HG03558 (cell line): ENCODE results near the gene SORL1-AS1.

Experiments
- ATAC-seq: cut with Tn5 transposase; IDR thresholded peaks from one replicate; pipeline ENCODE4 v1.9.1; 2021; ENCODE audit warnings: moderate number of reproducible peaks; ENCODE audit not compliant: unreplicated experiment; ENCODE audit errors: extremely low read depth

Gene SORL1-AS1

DNA sequence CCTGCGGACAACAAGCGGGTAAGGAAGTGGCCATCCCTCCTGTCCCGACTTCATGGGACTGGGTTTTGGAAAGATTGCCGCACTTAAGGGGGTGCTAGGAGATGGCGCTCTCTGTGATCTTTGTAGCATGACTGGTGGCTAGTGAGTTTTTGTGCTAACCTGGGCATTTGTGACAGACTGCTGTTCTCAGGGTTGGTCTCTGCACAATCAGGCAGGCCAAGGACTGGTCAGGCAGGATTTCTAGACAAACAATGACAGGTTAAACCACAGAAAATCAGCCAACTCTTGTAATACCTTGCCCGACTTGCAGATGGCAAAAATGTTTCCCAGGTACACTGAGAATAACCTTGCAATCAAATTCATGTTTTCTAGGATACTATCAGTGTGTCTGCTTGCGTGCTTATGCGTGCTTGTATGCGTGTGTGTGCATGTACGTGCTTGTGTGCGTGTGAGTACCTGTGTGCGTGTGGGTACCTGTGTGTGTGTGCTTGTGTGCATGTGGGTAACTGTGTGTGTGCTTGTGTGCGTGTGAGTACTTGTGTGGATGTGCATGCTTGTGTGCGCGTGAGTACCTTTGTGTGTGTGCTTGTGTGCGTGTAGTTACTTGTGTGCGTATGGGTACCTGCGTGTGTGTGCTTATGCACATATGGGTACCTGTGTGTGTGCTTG lies 25.6 kb upstream of the SORL1-AS1 start:
- ATAC-seq: no peak

- no peak for ATAC-seq
Observed at GRCh38 chr11:121476379-121477032, 23.7 kb upstream of the SORL1-AS1 start.

DNA sequence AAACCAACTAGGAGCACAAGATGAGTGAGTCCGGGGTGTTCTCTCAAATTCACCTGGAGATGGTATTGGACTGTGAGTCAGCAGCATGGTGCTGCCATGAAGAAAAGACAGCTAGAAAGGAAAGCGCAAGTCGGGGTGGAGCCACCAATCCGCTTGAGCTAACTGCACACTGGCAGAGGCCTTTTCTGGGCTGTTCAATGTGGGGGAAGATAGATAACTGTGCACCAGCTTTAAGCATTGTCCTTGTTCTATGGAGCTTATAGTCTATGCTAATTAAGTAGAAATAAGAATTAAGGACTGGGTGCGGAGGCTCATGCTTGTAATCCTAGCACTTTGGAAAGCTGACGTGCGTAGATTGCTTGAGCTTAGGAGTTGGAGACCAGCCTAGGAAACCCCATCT lies 21.9 kb upstream of the SORL1-AS1 start:
- no peak for ATAC-seq

GRCh38 chr11:121473064-121473777 lies 20.5 kb upstream of the SORL1-AS1 start:
- no peak for ATAC-seq

- ATAC-seq: no peak
Observed at GRCh38 chr11:121472312-121472711, 19.5 kb upstream of the SORL1-AS1 start.

DNA sequence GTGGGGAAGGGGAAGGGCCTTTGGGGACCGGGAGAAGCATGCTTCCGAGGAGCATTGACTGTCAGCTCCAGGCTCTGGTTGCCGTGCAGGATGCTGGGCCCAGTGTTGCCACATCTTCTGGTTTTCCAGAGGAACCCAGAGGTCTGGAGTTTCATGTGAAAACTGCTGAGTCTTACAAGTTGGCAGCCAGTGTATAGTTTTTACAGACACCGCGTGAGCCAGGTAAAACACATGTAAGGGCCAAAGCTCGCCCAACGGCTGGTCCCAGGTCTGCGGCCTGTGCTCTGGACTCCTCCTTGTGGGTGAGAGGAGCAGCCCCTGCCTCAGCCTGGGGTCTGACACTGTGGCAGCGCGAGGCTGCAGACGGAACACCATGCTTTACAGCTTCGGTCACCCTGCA lies 18.4 kb upstream of the SORL1-AS1 start:
- no peak for ATAC-seq

- ATAC-seq: no peak
Observed at GRCh38 chr11:121469910-121470309, 17.1 kb upstream of the SORL1-AS1 start.

DNA sequence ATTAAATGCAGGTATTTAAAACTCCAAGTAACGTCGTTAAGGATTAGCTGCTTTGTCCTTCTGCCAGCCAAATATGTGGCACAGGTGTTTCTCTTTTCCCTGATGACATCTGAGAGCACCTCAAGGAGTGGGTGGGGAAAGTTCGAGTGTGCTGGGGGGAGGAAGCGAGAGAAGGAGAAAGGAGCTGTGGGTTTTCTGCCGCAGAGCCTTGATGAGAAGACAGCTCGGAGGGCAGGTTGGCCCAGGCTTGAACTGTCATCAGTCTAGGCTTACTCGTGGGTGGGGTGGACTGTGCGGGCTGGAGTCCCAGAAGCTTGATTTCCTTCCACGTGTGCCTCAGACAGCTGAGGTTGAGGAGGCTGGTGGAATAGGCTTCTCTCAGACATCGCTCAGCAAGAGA lies 15.2 kb upstream of the SORL1-AS1 start:
- peak; percentile 47 for ATAC-seq

DNA sequence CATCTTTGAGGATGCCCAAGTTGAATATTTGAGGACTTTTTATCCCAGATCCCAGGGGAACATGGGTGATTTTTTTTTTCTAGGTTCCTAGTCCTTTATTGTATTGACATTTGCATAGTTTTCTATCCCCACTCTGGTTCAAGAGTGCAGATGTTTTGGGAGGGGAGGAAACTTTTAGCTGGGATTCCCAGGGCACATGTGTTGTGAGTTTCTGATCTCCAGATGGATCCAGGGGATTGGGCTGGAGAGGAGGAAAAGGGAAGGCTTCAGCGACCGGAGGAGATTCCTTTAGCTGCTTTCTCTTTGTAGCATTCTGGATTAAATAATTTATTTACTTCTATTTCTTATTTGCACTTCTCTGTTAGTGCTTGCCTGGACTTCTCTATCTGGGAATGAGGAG lies 14.7 kb upstream of the SORL1-AS1 start:
- ATAC-seq: no peak

DNA sequence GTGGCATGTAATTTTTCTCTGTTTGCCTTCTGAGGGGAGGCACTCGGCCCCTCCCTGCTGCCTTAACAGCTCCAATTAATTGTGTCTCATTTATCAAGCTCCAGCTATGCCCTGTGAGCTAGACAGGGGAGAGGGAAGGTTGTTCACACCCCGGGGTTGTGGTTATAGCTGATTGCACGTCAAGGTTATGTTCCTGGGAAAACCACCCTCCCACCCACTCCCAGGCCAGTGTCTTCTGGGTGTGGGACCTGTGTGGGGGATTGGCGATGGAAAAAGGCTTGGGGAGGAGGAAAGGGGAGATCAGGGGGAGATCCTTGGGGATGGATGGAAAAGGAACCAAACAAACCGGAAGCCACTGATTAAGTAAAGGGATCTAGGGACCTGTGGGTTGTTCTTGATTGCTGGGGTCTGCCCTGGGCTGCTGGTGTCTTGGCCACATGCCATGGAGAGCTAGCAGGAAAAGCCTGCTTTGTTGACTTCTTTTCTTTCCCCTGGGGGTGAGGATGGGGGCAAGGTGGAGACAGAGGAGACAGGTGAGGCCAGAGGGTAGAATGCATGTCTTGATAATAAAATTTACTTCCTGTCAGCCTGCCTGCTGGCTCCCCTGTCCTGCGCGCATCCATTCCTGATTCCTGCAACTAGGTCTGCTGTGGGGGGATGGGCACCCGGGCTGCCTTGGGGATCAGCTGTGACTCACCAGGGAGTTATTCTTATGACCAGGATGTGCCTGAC lies 13.5 kb upstream of the SORL1-AS1 start:
- ATAC-seq: no peak

DNA sequence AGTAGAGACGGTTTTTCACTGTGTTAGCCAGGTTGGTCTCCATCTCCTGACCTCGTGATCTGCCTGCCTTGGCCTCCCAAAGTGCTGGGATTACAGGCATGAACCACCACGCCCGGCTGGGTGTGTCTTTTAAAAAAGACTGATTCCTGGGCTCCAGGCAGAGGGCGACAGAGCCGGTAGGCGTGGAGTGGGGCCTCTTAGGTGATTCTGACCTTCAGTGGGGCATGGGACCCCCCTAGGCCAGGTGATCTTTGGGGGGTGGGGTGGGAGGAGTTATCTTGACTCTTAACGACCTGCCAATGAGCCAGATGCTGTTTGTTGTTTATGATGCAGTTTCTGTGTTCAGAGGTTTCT lies 12.9 kb upstream of the SORL1-AS1 start:
- ATAC-seq: no peak

DNA sequence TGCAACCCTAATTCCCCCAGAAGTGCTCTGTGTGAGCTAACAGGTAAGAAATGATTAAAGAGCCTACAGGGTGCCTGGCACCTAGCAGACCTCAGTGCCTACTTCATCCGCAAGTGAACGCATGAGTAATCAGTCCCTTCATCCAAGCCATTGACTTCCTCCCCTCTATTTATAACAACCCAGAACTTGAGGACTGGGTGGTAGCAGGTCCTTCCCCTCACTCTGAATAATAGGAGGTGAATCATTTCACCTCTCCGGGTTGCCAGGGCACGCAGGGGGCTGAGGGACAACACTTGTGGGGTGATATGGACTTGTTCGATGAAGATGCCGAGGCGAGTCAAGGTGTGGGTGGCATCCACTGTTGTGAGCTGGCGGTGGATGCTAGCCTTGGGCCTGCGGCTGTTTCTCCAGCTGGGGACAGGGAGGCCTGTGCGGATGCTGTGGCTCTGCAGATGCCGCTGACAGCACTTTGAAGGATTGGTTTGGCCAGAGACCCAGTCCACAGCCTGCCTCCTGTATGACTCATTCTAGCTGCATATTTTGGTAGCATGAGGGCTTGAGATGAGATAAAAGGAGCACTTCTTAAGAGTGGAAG lies 11.7 kb upstream of the SORL1-AS1 start:
- ATAC-seq: peak; percentile 23

- no peak for ATAC-seq
Observed at GRCh38 chr11:121463689-121464335, 11.0 kb upstream of the SORL1-AS1 start.

DNA sequence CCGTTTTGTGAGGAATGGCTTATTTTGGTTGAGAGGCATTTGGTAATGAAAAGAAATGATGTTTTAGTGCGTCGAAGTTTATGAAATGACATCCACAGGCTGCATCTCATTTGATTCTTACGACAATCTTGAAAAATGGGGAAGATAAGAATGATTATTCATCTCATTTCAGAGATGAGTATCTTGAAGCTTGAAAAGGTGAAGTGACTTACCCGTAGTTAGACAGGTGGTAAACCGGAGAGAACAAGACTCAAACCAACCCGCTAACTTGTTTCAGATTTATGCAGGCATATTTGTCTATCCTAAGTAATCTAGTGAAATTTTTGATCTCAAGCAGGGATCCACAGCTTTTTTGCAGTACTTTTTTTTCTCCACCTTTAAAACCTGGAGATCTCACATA lies 9.1 kb upstream of the SORL1-AS1 start:
- ATAC-seq: no peak

GRCh38 chr11:121460941-121461514 lies 8.3 kb upstream of the SORL1-AS1 start:
- ATAC-seq: no peak

- ATAC-seq: no peak
Observed at GRCh38 chr11:121459413-121460017, 6.7 kb upstream of the SORL1-AS1 start.

GRCh38 chr11:121458551-121458950 lies 5.8 kb upstream of the SORL1-AS1 start:
- ATAC-seq: no peak

DNA sequence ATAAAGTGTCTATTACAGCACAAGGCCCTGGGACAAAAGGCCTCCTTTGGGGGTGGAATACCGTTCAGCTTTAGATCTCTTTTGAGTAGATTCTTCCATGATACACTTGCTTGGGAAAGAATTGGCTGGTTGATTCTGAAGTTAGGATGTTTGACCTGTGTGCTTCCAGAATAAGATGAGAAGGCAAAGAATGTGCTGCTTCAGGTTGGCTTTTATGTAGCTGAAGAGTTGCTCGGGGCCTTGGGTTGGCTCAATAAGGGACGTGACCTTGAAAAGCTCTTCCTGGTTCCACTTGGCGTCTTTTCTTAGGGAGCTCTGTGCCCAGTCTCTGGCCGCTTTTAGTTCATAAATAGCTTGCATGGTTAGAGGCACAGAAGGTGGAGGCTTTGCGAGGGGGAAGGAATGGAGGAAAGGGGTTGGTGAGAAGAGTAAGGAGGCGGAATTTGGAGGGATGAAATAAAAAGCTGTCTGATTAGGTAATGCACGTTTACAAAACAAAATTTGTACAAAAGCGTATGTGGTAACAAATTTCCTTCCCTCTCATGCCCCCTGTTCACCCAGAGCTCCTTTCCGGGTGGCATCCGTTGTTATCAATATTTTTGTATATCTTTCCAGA lies 4.2 kb upstream of the SORL1-AS1 start:
- no peak for ATAC-seq

- no peak for ATAC-seq
Observed at GRCh38 chr11:121456151-121456550, 3.4 kb upstream of the SORL1-AS1 start.
